IMR-90 (cell line): ENCODE measurements around the gene KRTAP10-11. TPM values are rescaled to one million over a fixed set of nuclear protein-coding genes. Genes with fewer than 3 reads are reported as not detected.

Experiments
- ATAC-seq: fragments of 200-7000 bp; cut with Tn5 transposase; 2 replicates; pipeline ENCODE4 v1.9.1; 2020; ENCODE audit warnings: low read depth, mild to moderate bottlenecking, moderate library complexity
- BruUV-seq: library from RNA; stranded (reverse); fragments of 400-500 nt; replicated peaks from 2 replicates; lab custom pipeline; 2021; lab: Mats Ljungman, UMichigan
- CTCF ChIA-PET: fragments of 300-600 bp; formaldehyde crosslinking; extraction: SDS; loops from one replicate; lab custom pipeline; 2021; ENCODE audit warnings: antibody characterized with exemption; lab: Yijun Ruan, JAX
- POLR2A ChIA-PET: fragments of 300-600 bp; sonication (Branson Sonifier 250); formaldehyde crosslinking; loops from one replicate; lab custom pipeline; 2022; ENCODE audit warnings: antibody characterized with exemption; ENCODE audit not compliant: unreplicated experiment; lab: Charles Lee
- DNase-seq: peaks from one replicate; pipeline ENCODE4 v3.0.0; 2013
- H2AFZ ChIP-seq: replicated peaks from 2 replicates; pipeline ENCODE3; 2013; ENCODE audit warnings: low read length, mild to moderate bottlenecking; ENCODE audit not compliant: poor library complexity
- H2AK5ac ChIP-seq: 2 replicates; pipeline ENCODE4 v1.6.1; 2013; ENCODE audit warnings: low read depth, low read length, inconsistent platforms
- H2AK9ac ChIP-seq: replicated peaks from 2 replicates; pipeline ENCODE3; 2013; ENCODE audit warnings: mild to moderate bottlenecking, low read depth, low read length, moderate library complexity; ENCODE audit not compliant: poor library complexity
- H2BK120ac ChIP-seq: 2 replicates; pipeline ENCODE4 v1.6.1; 2013; ENCODE audit warnings: low read depth, low read length, inconsistent platforms
- H2BK15ac ChIP-seq: 3 replicates; pipeline ENCODE4 v1.6.1; 2013; ENCODE audit warnings: low read depth, low read length, inconsistent platforms
- H2BK20ac ChIP-seq: 2 replicates; pipeline ENCODE4 v1.6.1; 2013; ENCODE audit warnings: low read depth, mild to moderate bottlenecking, inconsistent platforms, low read length, moderate library complexity
- H2BK5ac ChIP-seq: 2 replicates; pipeline ENCODE4 v1.6.1; 2013; ENCODE audit warnings: mild to moderate bottlenecking, low read depth, low read length, inconsistent platforms; ENCODE audit not compliant: poor library complexity, severe bottlenecking
- H3K14ac ChIP-seq: replicated peaks from 2 replicates; pipeline ENCODE4 v1.6.1; 2013; ENCODE audit warnings: low read depth, low read length, inconsistent platforms
- H3K18ac ChIP-seq: 2 replicates; pipeline ENCODE4 v1.6.1; 2013; ENCODE audit warnings: low read depth, low read length, control low read depth
- H3K23ac ChIP-seq: 2 replicates; pipeline ENCODE4 v1.6.1; 2013; ENCODE audit warnings: low read depth, low read length, inconsistent platforms
- H3K27ac ChIP-seq: 2 replicates; pipeline ENCODE4 v1.5.1; 2013; ENCODE audit warnings: mild to moderate bottlenecking, control low read depth, low read length; ENCODE audit not compliant: insufficient read depth
- H3K27me3 ChIP-seq: 2 replicates; pipeline ENCODE4 v1.6.1; 2013; ENCODE audit warnings: low read length; ENCODE audit not compliant: control insufficient read depth, insufficient read depth
- H3K36me3 ChIP-seq: 2 replicates; pipeline ENCODE4 v1.6.1; 2013; ENCODE audit warnings: low read length, mixed read lengths; ENCODE audit not compliant: control insufficient read depth, insufficient read depth
- H3K4ac ChIP-seq: 2 replicates; pipeline ENCODE4 v1.6.1; 2013; ENCODE audit warnings: low read depth, low read length, inconsistent platforms
- H3K4me1 ChIP-seq: 2 replicates; pipeline ENCODE4 v1.6.1; 2013; ENCODE audit warnings: low read length, mixed read lengths; ENCODE audit not compliant: control insufficient read depth, insufficient read depth
- H3K4me2 ChIP-seq: 2 replicates; pipeline ENCODE4 v1.6.1; 2013; ENCODE audit warnings: low read depth, mild to moderate bottlenecking, control low read depth, low read length, moderate library complexity
- H3K4me3 ChIP-seq: 2 replicates; pipeline ENCODE4 v1.5.1; 2013; ENCODE audit warnings: low read depth, mild to moderate bottlenecking, control low read depth, low read length, moderate library complexity; ENCODE audit not compliant: insufficient read depth
- H3K56ac ChIP-seq: 2 replicates; pipeline ENCODE4 v1.6.1; 2013; ENCODE audit warnings: low read length, inconsistent platforms; ENCODE audit not compliant: insufficient read depth; ENCODE audit errors: extremely low read depth
- H3K79me1 ChIP-seq, 2 experiments: 2 replicates each; pipeline ENCODE4 v1.6.1; 2013; ENCODE audit warnings: low read length in 2 of 2, inconsistent platforms in 1 of 2, low read depth in 1 of 2
- H3K9ac ChIP-seq: 2 replicates; pipeline ENCODE4 v1.6.1; 2013; ENCODE audit warnings: low read depth, low read length, control low read depth
- H3K9me1 ChIP-seq: 2 replicates; pipeline ENCODE4 v1.6.1; 2013; ENCODE audit warnings: low read length, inconsistent platforms; ENCODE audit not compliant: insufficient read depth
- H3K9me3 ChIP-seq: 2 replicates; pipeline ENCODE4 v1.6.1; 2013; ENCODE audit warnings: low read length; ENCODE audit not compliant: control insufficient read depth, insufficient read depth
- H4K20me1 ChIP-seq: 2 replicates; pipeline ENCODE4 v1.6.1; 2013; ENCODE audit warnings: low read length, inconsistent platforms; ENCODE audit not compliant: insufficient read depth
- H4K5ac ChIP-seq: 2 replicates; pipeline ENCODE4 v1.6.1; 2013; ENCODE audit warnings: mild to moderate bottlenecking, low read depth, low read length, control low read depth
- H4K8ac ChIP-seq, 2 experiments: 2 replicates each; pipeline ENCODE4 v1.6.1; 2013; ENCODE audit warnings: low read depth in 2 of 2, low read length in 2 of 2, control low read depth in 1 of 2, inconsistent platforms in 1 of 2
- H4K91ac ChIP-seq: 2 replicates; pipeline ENCODE4 v1.6.1; 2013; ENCODE audit warnings: low read depth, low read length, inconsistent platforms; ENCODE audit not compliant: insufficient read depth
- CHD1 ChIP-seq: IDR thresholded peaks from 2 replicates; pipeline ENCODE4 v1.6.1; 2012; ENCODE audit warnings: low read depth, low read length, improper control_type of control experiment
- CTCF ChIP-seq: conservative IDR thresholded peaks from 2 replicates; pipeline ENCODE4 v1.5.1; 2012; ENCODE audit warnings: mild to moderate bottlenecking, low read depth, low read length, improper control_type of control experiment
- FOS ChIP-seq: fragments of 150-350 bp; IDR thresholded peaks from 2 replicates; pipeline ENCODE4 v1.6.1; 2016; ENCODE audit warnings: low read depth, low read length
- MAFK ChIP-seq: IDR thresholded peaks from 2 replicates; pipeline ENCODE4 v1.6.1; 2012; ENCODE audit warnings: low read depth, low read length, improper control_type of control experiment
- MAZ ChIP-seq: IDR thresholded peaks from 2 replicates; pipeline ENCODE4 v1.6.1; 2012; ENCODE audit warnings: low read depth, mild to moderate bottlenecking, low read length, improper control_type of control experiment, moderate library complexity, borderline replicate concordance
- NFE2L2 ChIP-seq: fragments of 150-350 bp; IDR thresholded peaks from 2 replicates; pipeline ENCODE4 v1.6.1; 2016; ENCODE audit warnings: low read depth, mild to moderate bottlenecking, low read length
- POLR2A ChIP-seq: IDR thresholded peaks from 2 replicates; pipeline ENCODE4 v1.6.1; 2012; ENCODE audit warnings: mild to moderate bottlenecking, low read depth, low read length
- RAD21 ChIP-seq: IDR thresholded peaks from 2 replicates; pipeline ENCODE4 v1.6.1; 2012; ENCODE audit warnings: low read length, improper control_type of control experiment
- RCOR1 ChIP-seq: IDR thresholded peaks from 2 replicates; pipeline ENCODE4 v1.6.1; 2012; ENCODE audit warnings: mild to moderate bottlenecking, low read length, improper control_type of control experiment; ENCODE audit not compliant: insufficient replicate concordance
- RFX5 ChIP-seq: IDR thresholded peaks from 2 replicates; pipeline ENCODE4 v1.8.0; 2012; ENCODE audit warnings: low read depth, mild to moderate bottlenecking, low read length, moderate library complexity
- SMC3 ChIP-seq: fragments of 150-350 bp; IDR thresholded peaks from 2 replicates; pipeline ENCODE4 v1.6.1; 2016; ENCODE audit warnings: low read depth, mild to moderate bottlenecking, antibody characterized with exemption, low read length, moderate library complexity
- USF2 ChIP-seq: fragments of 150-350 bp; IDR thresholded peaks from 2 replicates; pipeline ENCODE4 v1.6.1; 2017; ENCODE audit warnings: mild to moderate bottlenecking, antibody characterized with exemption, low read length, low read depth
- WGBS, 2 experiments: methylation state at CpG; one replicate each; pipeline versions ENCODE4 v1.1.5 to v1.1.7; 2013; ENCODE audit warnings: missing lambda C conversion rate in 2 of 2; ENCODE audit not compliant: insufficient read length in 1 of 2; ENCODE audit errors: extremely low coverage in 2 of 2; 5-methylcytosine and 5-hydroxymethylcytosine counted together
- dilution Hi-C: fragments of 300-500 bp; cut with HindIII; formaldehyde crosslinking; loops from one replicate; pipeline ENCODE4 v1.14.3; 2018; ENCODE audit warnings: low sequenced_read_pairs; ENCODE audit not compliant: unreplicated experiment
- in situ Hi-C: fragments of 300-500 bp; cut with MboI; formaldehyde crosslinking; loops from 3 replicates; pipeline ENCODE4 v1.14.3; 2019; ENCODE audit warnings: low sequenced_read_pairs, inconsistent platforms, mixed read lengths
- intact Hi-C: fragments of 100-400 bp; cut with micrococcal nuclease; formaldehyde crosslinking; loops from 2 replicates; pipeline ENCODE4 v1.10.0; 2022
- polyA plus RNA-seq, 3 experiments: library from polyadenylated mRNA; depleted of rRNA; stranded (reverse); fragments of >200 nt; gene quantifications; 2 replicates each; pipeline ENCODE4 v1.2.3, GENCODE V29; 2012; ENCODE audit warnings: low replicate concordance in 1 of 3
- total RNA-seq: library from RNA; depleted of rRNA; stranded (reverse); fragments of >200 nt; gene quantifications from 2 replicates; pipeline ENCODE4 v1.2.3, GENCODE V29; 2012

KRTAP10-11 gene
- total and polyA plus RNA-seq, 2 of the 4 experiments (the other 2 are of a cell fraction) = not detected

DNA sequence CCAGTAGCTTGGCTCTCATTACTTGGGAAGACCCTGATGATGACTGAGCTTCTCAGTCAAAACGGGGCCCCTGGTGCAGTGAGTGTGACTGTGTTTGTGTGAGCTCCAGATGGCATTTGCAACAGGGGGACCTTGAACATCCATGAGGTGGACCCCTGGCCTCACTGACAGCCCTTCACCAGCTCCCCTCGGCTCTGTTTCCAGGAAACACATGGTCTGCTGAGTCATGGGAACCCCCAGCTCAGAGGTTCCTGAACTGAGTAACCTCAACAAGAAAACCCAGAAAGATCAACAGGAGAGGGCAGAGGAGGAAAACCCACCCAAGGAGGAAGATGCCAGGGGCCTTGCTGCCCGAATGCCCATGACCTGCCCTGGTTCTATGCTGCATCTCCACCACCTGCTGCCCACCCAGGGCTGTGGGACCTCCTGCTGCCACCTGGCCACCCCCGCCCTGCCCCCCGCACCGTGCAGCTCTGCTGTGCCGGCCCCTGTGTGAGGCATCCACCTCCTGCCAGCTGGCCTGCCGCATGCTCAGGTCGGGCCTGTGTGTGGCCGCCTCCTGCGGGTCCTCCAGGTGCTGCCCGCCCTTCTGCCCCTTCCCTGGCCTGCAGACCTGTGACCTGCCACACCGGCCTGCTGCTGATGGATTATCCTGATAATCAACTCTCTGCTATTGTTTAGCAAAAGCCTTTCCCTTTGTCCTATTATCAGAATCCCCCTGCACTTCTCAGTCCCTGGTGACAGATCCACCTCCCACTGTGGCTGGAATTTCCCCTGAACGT lies 40.0 kb downstream of the KRTAP10-11 start:
- Histone ChIP-seq H4K91ac (no peak overlapping the region), H2BK15ac (no peak overlapping the region), H3K79me1 (no peaks in the 10 kb centered on the region), H4K20me1 (no peaks in the 10 kb centered on the region), H2AFZ (no peak overlapping the region), H3K18ac (no peak overlapping the region), H4K8ac (no peak overlapping the region), H3K14ac (no peak overlapping the region), H3K4ac (no peak overlapping the region), H3K4me3 (no peak overlapping the region), H2BK120ac (no peak overlapping the region), H3K56ac (no peak overlapping the region), H3K9me3 (no peaks in the 10 kb centered on the region), H3K9me1 (no peaks in the 10 kb centered on the region), H3K36me3 (no peaks in the 10 kb centered on the region), H2BK20ac (no peak overlapping the region), H3K9ac (no peak overlapping the region), H4K5ac (no peak overlapping the region), H3K4me2 (no peak overlapping the region), H3K27ac (no peak overlapping the region), H2AK9ac (no peak overlapping the region), H3K23ac (no peak overlapping the region), H2AK5ac (no peak overlapping the region), H3K4me1 (no peaks in the 10 kb centered on the region), H3K27me3 (peaks cover 32% of the 10 kb centered on the region), H2BK5ac (no peak overlapping the region)
- dilution Hi-C loops (no loop called here), in situ Hi-C loops (no loop called here), intact Hi-C loops (no loop called here)
- no TSS peak for BruUV-seq
- no peak for DNase-seq
- POLR2A ChIA-PET = no interaction called here
- 25% methylated on average over 6 of the region's 14 CpGs; no CpG with 5 or more reads in 1 of the 2 experiments for WGBS, 2 experiments
- TF ChIP-seq MAFK = no peak
- TF ChIP-seq FOS = no peak
- no peak for TF ChIP-seq RCOR1
- no peak for TF ChIP-seq MAZ
- no peak for TF ChIP-seq POLR2A
- no peak for TF ChIP-seq SMC3
- TF ChIP-seq CHD1 = no peak
- TF ChIP-seq RFX5 = no peak
- no peak for TF ChIP-seq USF2
- no peak for TF ChIP-seq CTCF
- no peak for TF ChIP-seq RAD21
- TF ChIP-seq NFE2L2 = no peak
- ATAC-seq = no peak
- CTCF ChIA-PET = no interaction called here
